ENCODE results near the gene SPDYE2B.
"Not testable (repeated sequence)": the region's sequence is repeated elsewhere in the genome, so short reads cannot be mapped to it uniquely, and the experiment has no call there.

SPDYE2B gene

GRCh38 chr7:102649924-102650323 lies at the start of gene SPDYE2B:
Gene SPDYE2B (plus strand): TSS chr7:102650319. CDS start chr7:102652349, 2,030 bp downstream.
- not testable (repeated sequence) for DNase-seq (ENCODE audit: low read depth in 2 of 2)

GRCh38 chr7:102602317-102602716 lies 47.8 kb upstream of the SPDYE2B start:
- DNase-seq (ENCODE audit: low read depth in 2 of 2): not testable (repeated sequence)

- not testable (repeated sequence) for DNase-seq (ENCODE audit: low read depth in 2 of 2)
These were observed 45.5 kb upstream of the SPDYE2B start for GRCh38 chr7:102604431-102605145.

GRCh38 chr7:102606848-102607247 lies 43.3 kb upstream of the SPDYE2B start:
- not testable (repeated sequence) for DNase-seq (ENCODE audit: low read depth in 2 of 2)

- DNase-seq (ENCODE audit: low read depth in 2 of 2): not testable (repeated sequence)
These were observed 40.4 kb upstream of the SPDYE2B start for GRCh38 chr7:102609734-102610133.

- not testable (repeated sequence) for DNase-seq (ENCODE audit: low read depth in 2 of 2)
These were observed 39.7 kb upstream of the SPDYE2B start for GRCh38 chr7:102610441-102610840.

- not testable (repeated sequence) for DNase-seq (ENCODE audit: low read depth in 2 of 2)
These were observed 39.0 kb upstream of the SPDYE2B start for GRCh38 chr7:102611013-102611674.

- DNase-seq (ENCODE audit: low read depth in 2 of 2): not testable (repeated sequence)
These were observed 38.3 kb upstream of the SPDYE2B start for GRCh38 chr7:102611675-102612325.

GRCh38 chr7:102613575-102614345 lies 36.4 kb upstream of the SPDYE2B start:
- not testable (repeated sequence) for DNase-seq (ENCODE audit: low read depth in 2 of 2)

GRCh38 chr7:102614346-102614697 lies 35.8 kb upstream of the SPDYE2B start:
- DNase-seq (ENCODE audit: low read depth in 2 of 2): not testable (repeated sequence)

GRCh38 chr7:102614873-102615272 lies 35.2 kb upstream of the SPDYE2B start:
- DNase-seq (ENCODE audit: low read depth in 2 of 2): not testable (repeated sequence)

- not testable (repeated sequence) for DNase-seq (ENCODE audit: low read depth in 2 of 2)
These were observed 34.2 kb upstream of the SPDYE2B start for GRCh38 chr7:102615930-102616329.

- not testable (repeated sequence) for DNase-seq (ENCODE audit: low read depth in 2 of 2)
These were observed 33.5 kb upstream of the SPDYE2B start, which contains the start of gene RASA4 for GRCh38 chr7:102616507-102617125. Gene RASA4 (minus strand): TSS chr7:102616756. CDS start chr7:102616689, 67 bp downstream.

GRCh38 chr7:102618122-102618521 lies 32.0 kb upstream of the SPDYE2B start:
- DNase-seq (ENCODE audit: low read depth in 2 of 2): not testable (repeated sequence)

GRCh38 chr7:102627271-102627904 lies 22.7 kb upstream of the SPDYE2B start:
- not testable (repeated sequence) for DNase-seq (ENCODE audit: low read depth in 2 of 2)

GRCh38 chr7:102630622-102631021 lies 19.5 kb upstream of the SPDYE2B start:
- DNase-seq (ENCODE audit: low read depth in 2 of 2): not testable (repeated sequence)

GRCh38 chr7:102634299-102634698 lies 15.8 kb upstream of the SPDYE2B start:
- not testable (repeated sequence) for DNase-seq (ENCODE audit: low read depth in 2 of 2)

- not testable (repeated sequence) for DNase-seq (ENCODE audit: low read depth in 2 of 2)
These were observed 14.8 kb upstream of the SPDYE2B start for GRCh38 chr7:102635354-102635753.

- not testable (repeated sequence) for DNase-seq (ENCODE audit: low read depth in 2 of 2)
These were observed 13.2 kb upstream of the SPDYE2B start for GRCh38 chr7:102636956-102637355.

- DNase-seq (ENCODE audit: low read depth in 2 of 2): not testable (repeated sequence)
These were observed 11.3 kb upstream of the SPDYE2B start for GRCh38 chr7:102638848-102639247.

GRCh38 chr7:102642691-102643090 lies 7.4 kb upstream of the SPDYE2B start, which contains the start of gene UPK3BL1:
Gene UPK3BL1 (minus strand): TSS chr7:102642791. CDS start chr7:102642741, 50 bp downstream.
- DNase-seq (ENCODE audit: low read depth in 2 of 2): not testable (repeated sequence)
